HL-60 (cell line): Measurements from ENCODE around the gene PERM1.

Source experiments
- DNase-seq, 2 experiments: peaks; one replicate each; pipeline ENCODE4 v3.0.0-alpha.2; 2010 to 2020; ENCODE audit warnings: low read depth in 1 of 2, low spot score in 1 of 2
- H3K27ac ChIP-seq: fragments of 250-450 bp; sonication (Bioruptor Pico); replicated peaks from 2 replicates; pipeline ENCODE4 v1.5.1; 2020; ENCODE audit warnings: mild to moderate bottlenecking, moderate library complexity
- H3K27me3 ChIP-seq: fragments of 250-450 bp; sonication (Bioruptor Pico); 2 replicates; pipeline ENCODE4 v1.5.1; 2021; ENCODE audit warnings: mild to moderate bottlenecking, moderate library complexity; ENCODE audit not compliant: insufficient read depth, poor library complexity, severe bottlenecking
- H3K4me3 ChIP-seq: replicated peaks from 2 replicates; pipeline ENCODE4 v1.5.1; 2011; ENCODE audit warnings: mild to moderate bottlenecking, control low read depth, low read length; ENCODE audit not compliant: insufficient read depth
- GABPA ChIP-seq: IDR thresholded peaks from 2 replicates; pipeline ENCODE4 v1.6.1; 2012; ENCODE audit warnings: low read depth
- POLR2AphosphoS5 ChIP-seq: IDR thresholded peaks from 2 replicates; pipeline ENCODE4 v1.6.1; 2012; ENCODE audit warnings: low read depth
- SPI1 ChIP-seq: IDR thresholded peaks from 2 replicates; pipeline ENCODE4 v1.6.1; 2012; ENCODE audit warnings: low read depth, mild to moderate bottlenecking, borderline replicate concordance
- TF ChIP-seq, protein P1 (sequence below): IDR thresholded peaks from 2 replicates; pipeline ENCODE4 v1.6.1; 2012; ENCODE audit warnings: low read depth; ENCODE audit not compliant: insufficient replicate concordance
- TF ChIP-seq, protein P2 (sequence below): IDR thresholded peaks from one replicate; pipeline ENCODE4 v1.5.1; 2011; ENCODE audit warnings: low read length, control low read depth, inconsistent platforms; ENCODE audit not compliant: insufficient read depth

The PERM1 gene

DNA sequence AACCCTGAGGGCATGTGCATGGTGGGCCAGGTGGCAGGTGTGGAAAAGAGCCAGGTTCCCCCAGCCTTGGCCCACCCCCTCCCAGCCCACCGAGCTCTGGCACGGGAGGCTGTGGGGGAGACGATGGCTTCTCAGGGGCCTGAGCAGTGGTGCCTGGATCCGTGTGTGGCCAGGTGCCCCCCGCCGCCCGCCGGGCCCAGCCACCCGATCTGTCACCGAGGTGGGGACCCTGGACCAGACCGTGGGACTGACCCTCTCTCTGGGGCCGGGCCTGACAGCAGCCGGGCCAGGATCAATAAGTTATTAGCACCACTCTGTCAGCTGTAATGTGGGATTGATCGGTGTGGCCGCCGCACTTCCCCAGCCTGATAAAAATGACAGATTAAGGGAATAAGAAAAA lies 44.4 kb downstream of the PERM1 start:
- TF ChIP-seq POLR2AphosphoS5 (no peak), GABPA (no peak), SPI1 (no peak)
- TF ChIP-seq, protein P1, sequence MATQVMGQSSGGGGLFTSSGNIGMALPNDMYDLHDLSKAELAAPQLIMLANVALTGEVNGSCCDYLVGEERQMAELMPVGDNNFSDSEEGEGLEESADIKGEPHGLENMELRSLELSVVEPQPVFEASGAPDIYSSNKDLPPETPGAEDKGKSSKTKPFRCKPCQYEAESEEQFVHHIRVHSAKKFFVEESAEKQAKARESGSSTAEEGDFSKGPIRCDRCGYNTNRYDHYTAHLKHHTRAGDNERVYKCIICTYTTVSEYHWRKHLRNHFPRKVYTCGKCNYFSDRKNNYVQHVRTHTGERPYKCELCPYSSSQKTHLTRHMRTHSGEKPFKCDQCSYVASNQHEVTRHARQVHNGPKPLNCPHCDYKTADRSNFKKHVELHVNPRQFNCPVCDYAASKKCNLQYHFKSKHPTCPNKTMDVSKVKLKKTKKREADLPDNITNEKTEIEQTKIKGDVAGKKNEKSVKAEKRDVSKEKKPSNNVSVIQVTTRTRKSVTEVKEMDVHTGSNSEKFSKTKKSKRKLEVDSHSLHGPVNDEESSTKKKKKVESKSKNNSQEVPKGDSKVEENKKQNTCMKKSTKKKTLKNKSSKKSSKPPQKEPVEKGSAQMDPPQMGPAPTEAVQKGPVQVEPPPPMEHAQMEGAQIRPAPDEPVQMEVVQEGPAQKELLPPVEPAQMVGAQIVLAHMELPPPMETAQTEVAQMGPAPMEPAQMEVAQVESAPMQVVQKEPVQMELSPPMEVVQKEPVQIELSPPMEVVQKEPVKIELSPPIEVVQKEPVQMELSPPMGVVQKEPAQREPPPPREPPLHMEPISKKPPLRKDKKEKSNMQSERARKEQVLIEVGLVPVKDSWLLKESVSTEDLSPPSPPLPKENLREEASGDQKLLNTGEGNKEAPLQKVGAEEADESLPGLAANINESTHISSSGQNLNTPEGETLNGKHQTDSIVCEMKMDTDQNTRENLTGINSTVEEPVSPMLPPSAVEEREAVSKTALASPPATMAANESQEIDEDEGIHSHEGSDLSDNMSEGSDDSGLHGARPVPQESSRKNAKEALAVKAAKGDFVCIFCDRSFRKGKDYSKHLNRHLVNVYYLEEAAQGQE, result no peak
- H3K27ac ChIP-seq, result no peak overlapping the region
- peaks cover 17% of the 10 kb centered on the region for H3K27me3 ChIP-seq
- no peak overlapping the region for H3K4me3 ChIP-seq
- DNase-seq, result no peak

DNA sequence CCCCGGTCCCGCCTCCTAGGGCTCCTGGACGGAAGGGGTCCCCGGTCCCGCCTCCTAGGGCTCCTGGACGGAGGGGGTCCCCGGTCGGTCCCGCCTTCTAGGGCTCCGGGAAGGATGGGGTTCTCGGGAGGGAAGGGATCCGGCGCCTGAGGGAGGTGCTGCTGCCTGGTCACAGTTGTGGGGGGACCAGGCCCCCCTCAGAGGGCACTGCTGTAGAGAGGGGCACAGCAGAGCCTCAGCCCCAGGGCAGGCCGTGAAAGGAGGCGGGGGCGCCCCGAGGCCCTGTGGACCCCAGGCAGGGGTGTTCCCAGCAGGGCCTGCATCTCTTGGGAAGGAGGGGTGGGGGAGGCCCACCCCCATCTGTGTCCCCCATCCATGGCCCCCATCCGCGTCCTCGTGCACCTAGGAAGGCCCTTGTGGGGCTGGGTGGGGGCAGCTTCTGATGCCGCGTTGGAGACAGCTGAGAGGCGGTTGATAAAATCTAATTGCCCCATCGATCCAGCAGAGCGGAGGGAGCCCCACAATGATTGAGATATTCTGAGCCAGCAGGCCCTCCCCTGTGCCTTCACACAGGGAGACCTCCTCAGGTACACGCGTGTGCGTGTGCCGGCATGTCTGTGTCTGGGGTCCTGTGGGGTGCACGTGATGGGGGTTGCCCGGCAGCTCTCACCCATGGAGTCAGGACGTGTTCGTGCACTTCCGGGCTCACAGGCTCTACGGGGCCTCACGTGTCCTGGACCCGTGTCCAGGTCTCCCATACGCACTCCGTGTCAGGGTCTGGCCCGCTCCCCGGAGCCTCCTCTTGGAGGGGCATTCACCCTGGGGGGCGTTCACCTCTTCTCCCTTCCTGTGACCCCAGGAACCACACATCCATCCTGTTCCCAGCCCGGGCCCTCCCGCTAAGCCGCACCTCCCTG lies 45.3 kb downstream of the PERM1 start:
- DNase-seq, result no peak
- Histone ChIP-seq H3K27me3 (peaks cover 15% of the 10 kb centered on the region), H3K27ac (no peak overlapping the region), H3K4me3 (no peak overlapping the region)
- TF ChIP-seq SPI1 (no peak), GABPA (no peak), POLR2AphosphoS5 (no peak)
- TF ChIP-seq, protein P1, result no peak
- TF ChIP-seq, protein P2, sequence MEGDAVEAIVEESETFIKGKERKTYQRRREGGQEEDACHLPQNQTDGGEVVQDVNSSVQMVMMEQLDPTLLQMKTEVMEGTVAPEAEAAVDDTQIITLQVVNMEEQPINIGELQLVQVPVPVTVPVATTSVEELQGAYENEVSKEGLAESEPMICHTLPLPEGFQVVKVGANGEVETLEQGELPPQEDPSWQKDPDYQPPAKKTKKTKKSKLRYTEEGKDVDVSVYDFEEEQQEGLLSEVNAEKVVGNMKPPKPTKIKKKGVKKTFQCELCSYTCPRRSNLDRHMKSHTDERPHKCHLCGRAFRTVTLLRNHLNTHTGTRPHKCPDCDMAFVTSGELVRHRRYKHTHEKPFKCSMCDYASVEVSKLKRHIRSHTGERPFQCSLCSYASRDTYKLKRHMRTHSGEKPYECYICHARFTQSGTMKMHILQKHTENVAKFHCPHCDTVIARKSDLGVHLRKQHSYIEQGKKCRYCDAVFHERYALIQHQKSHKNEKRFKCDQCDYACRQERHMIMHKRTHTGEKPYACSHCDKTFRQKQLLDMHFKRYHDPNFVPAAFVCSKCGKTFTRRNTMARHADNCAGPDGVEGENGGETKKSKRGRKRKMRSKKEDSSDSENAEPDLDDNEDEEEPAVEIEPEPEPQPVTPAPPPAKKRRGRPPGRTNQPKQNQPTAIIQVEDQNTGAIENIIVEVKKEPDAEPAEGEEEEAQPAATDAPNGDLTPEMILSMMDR, result no peak

- no peak for DNase-seq
- peaks cover 8% of the 10 kb centered on the region for H3K27me3 ChIP-seq
- H3K27ac ChIP-seq, result no peak overlapping the region
- H3K4me3 ChIP-seq, result no peak overlapping the region
- TF ChIP-seq, protein P1, result no peak
- no peak for TF ChIP-seq GABPA
- TF ChIP-seq POLR2AphosphoS5, result no peak
- TF ChIP-seq SPI1, result no peak
- TF ChIP-seq, protein P2, result no peak
Observed at GRCh38 chr1:935751-936231, 46.1 kb downstream of the PERM1 start.
